Mucosa of descending colon (tissue), 3 donors: ENCODE data around the gene CPA5. TPM values are rescaled to one million over a fixed set of nuclear protein-coding genes. Genes with fewer than 3 reads are reported as not detected.

ENCODE experiments used
- ATAC-seq: fragments of 200-7000 bp; cut with Tn5 transposase; one replicate; pipeline ENCODE4 v1.9.1; 2020; ENCODE audit warnings: mild to moderate bottlenecking, moderate library complexity
- DNase-seq, 3 donors: peaks; one replicate each; pipeline ENCODE4 v3.0.0-alpha.2; 2020
- H3K36me3 ChIP-seq: fragments of 200-600 bp; one replicate; pipeline ENCODE4 v1.8.0; 2021; ENCODE audit warnings: low read depth, mild to moderate bottlenecking
- H3K4me1 ChIP-seq: fragments of 200-600 bp; one replicate; pipeline ENCODE4 v1.8.0; 2021; ENCODE audit warnings: low read depth, mild to moderate bottlenecking
- H3K4me3 ChIP-seq: fragments of 200-600 bp; one replicate; pipeline ENCODE4 v1.8.0; 2021; ENCODE audit warnings: mild to moderate bottlenecking
- H3K9me3 ChIP-seq: fragments of 200-600 bp; one replicate; pipeline ENCODE4 v1.8.0; 2021; ENCODE audit warnings: mild to moderate bottlenecking
- intact Hi-C, 2 donors: fragments of 100-400 bp; cut with DNase I in 1 of 2; cut with micrococcal nuclease in 1 of 2; formaldehyde crosslinking; loops; one replicate each; pipeline versions ENCODE4 v1.11.0 to v1.11.1; 2022; cut with DNase I, micrococcal nuclease
- total RNA-seq, 3 donors: library from RNA; stranded (reverse); fragmentation: NEBNext Ultra II Directional in 2 of 3; extraction: Animal tissue kit (Norgen Biotek cat#: 25700) in 2 of 3; gene quantifications; one replicate each; pipeline versions ENCODE4 v1.2.1 to v1.2.4, GENCODE V29; 2021 to 2023
- TF ChIP-seq, protein P1 (sequence below): fragments of 200-600 bp; IDR thresholded peaks from one replicate; pipeline ENCODE4 v1.8.0; 2022; ENCODE audit warnings: antibody characterized with exemption, mild to moderate bottlenecking
- donor health status: DM: no; HTN: no; CAD: no; lungs with moderate emphysema.
- donor health status: DM: no; HTN: no; CAD: no.
- donor health status: DM: no; HTN: yes; CAD: no.

CPA5 gene
- total RNA-seq, 3 donors from 2014 or later: not detected

DNA sequence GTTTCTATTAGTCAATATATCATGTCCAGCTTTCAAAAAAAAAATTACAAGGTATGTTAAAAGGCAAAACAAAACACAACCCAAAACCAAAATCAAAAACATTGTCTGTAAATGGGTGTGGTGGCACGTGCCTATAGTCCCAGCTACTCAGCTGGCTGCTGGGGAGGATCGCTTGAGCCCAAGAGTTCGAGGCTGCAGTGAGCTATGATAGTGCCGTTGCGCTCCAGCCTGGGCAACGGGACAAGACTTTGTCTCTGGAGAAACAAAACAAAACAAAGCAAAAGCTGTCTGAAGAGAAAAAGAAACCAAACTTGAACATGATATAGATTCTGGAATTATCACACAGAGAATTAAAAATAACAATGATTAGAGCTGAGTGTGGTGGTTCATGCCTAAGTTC is 10.3 kb upstream of the CPA5 start:
- Histone ChIP-seq H3K4me1 (no peaks in the 10 kb centered on the region), H3K9me3 (no peaks in the 10 kb centered on the region), H3K36me3 (no peaks in the 10 kb centered on the region), H3K4me3 (no peak overlapping the region)
- ATAC-seq (no peak), DNase-seq (no peak)
- intact Hi-C loops: no loop called here
- TF ChIP-seq, protein P1, sequence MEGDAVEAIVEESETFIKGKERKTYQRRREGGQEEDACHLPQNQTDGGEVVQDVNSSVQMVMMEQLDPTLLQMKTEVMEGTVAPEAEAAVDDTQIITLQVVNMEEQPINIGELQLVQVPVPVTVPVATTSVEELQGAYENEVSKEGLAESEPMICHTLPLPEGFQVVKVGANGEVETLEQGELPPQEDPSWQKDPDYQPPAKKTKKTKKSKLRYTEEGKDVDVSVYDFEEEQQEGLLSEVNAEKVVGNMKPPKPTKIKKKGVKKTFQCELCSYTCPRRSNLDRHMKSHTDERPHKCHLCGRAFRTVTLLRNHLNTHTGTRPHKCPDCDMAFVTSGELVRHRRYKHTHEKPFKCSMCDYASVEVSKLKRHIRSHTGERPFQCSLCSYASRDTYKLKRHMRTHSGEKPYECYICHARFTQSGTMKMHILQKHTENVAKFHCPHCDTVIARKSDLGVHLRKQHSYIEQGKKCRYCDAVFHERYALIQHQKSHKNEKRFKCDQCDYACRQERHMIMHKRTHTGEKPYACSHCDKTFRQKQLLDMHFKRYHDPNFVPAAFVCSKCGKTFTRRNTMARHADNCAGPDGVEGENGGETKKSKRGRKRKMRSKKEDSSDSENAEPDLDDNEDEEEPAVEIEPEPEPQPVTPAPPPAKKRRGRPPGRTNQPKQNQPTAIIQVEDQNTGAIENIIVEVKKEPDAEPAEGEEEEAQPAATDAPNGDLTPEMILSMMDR: no peak

DNA sequence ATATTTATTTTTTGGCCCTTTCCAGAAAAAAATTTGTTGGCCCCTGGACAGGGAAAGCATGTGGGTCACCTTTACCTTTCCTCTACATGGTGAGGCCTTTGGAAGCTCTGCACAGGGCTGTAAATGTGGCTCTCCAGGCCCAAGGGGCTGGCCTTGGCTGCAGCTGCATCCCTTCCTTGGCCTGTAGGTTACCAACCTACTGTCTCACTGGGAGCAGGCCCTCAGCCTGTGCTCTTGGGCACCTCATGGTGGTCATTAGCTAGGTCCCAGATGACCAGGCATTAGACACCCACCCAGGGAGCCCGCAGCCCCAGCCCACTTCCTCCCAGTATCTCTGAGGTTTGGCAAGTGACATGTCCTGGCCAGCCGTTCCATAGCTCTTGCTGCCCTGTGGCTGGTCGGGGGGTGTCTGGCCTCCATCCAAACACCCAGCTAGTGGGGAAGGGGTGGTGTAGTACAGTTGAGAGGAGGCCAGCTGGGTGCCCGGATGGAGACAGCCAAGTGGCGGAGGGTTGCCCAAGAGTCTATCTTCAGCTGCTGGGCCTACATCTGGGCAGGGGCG is 7.1 kb upstream of the CPA5 start:
- no peak for ATAC-seq
- intact Hi-C loops: no loop called here
- TF ChIP-seq, protein P1: no peak
- H3K4me1 ChIP-seq: no peaks in the 10 kb centered on the region
- no peak for DNase-seq
- H3K4me3 ChIP-seq: no peak overlapping the region
- H3K36me3 ChIP-seq: no peaks in the 10 kb centered on the region
- H3K9me3 ChIP-seq: no peaks in the 10 kb centered on the region

DNA sequence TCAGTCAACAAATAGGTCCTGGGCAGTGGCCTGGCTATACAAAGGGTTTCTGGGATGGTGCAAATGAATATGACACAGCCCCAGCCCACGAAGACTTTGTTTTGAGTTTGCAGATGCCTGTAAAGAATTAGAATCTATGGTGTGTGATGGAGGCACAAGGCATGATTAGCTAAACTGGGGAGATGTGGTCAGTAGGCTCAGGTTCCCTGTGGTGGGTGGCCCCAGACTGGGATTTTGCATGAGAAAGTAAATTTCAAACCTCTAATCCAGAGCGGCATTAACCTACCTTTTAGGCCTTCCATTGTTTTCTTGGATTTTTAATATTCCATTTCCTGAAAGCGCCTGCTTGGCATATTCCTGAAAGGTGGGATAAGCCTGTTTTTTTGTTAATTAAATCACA is 6.4 kb upstream of the CPA5 start:
- no peaks in the 10 kb centered on the region for H3K4me1 ChIP-seq
- intact Hi-C loops: no loop called here
- DNase-seq (no peak), ATAC-seq (no peak)
- no peak overlapping the region for H3K4me3 ChIP-seq
- H3K9me3 ChIP-seq: no peaks in the 10 kb centered on the region
- no peaks in the 10 kb centered on the region for H3K36me3 ChIP-seq
- TF ChIP-seq, protein P1: no peak

DNA sequence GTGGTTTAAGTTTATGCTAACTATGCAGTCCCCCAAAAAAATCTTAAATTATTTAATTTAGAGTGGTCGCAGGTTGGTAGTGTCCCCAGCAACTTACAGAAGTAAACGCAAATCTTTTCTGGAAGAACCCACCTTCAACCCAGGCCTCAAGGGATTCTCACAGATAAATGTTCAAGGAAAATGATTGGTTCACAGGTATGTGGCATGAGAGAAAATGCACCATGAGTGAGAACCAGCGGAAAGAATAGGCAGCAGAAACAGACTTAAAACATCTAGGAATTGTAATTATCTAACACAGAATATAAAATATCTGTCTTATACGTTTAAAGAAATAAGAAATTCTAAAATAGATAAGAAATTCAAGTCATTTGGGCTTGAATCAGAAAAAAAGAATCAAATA is 2.7 kb upstream of the CPA5 start:
- Histone ChIP-seq H3K36me3 (no peaks in the 10 kb centered on the region), H3K4me3 (no peak overlapping the region), H3K4me1 (no peaks in the 10 kb centered on the region), H3K9me3 (no peaks in the 10 kb centered on the region)
- DNase-seq (no peak), ATAC-seq (no peak)
- intact Hi-C loops: no loop called here
- TF ChIP-seq, protein P1: no peak

DNA sequence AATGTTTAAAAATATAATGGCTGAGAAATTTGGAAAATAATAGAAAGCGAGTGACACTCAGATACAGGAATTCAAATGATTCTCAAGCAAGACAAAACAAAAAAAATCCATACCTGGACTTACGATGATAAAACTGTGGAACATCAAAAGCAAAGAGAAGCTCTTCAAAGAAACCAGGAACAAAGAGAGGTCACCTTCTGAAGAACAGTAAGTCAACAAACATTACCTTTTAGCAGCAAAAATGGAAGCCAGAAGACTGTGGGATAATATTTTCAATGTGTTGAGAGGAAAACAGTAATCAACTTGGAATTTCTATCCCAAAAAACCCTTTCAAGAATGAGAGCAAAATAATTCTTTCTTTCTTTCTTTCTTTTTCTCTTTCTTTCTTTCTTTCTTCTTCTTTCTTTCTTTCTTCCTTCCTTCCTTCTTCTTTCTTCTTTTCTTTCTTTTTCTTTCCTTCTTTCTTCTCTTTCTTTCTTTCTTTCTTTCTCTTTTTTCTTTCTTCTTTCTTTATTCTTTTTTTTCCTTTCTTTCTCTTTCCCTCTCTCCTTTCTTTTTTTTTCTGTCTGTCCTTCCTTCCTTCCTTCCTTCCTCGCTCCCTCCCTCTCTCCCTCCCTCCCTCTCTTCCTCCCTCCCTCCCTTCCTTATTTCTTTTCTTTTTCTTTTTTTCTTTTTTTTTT is 1.8 kb upstream of the CPA5 start:
- H3K36me3 ChIP-seq: no peaks in the 10 kb centered on the region
- DNase-seq (no peak), ATAC-seq (no peak)
- H3K9me3 ChIP-seq: no peaks in the 10 kb centered on the region
- TF ChIP-seq, protein P1: no peak
- intact Hi-C loops: no loop called here
- no peaks in the 10 kb centered on the region for H3K4me1 ChIP-seq
- no peak overlapping the region for H3K4me3 ChIP-seq

DNA sequence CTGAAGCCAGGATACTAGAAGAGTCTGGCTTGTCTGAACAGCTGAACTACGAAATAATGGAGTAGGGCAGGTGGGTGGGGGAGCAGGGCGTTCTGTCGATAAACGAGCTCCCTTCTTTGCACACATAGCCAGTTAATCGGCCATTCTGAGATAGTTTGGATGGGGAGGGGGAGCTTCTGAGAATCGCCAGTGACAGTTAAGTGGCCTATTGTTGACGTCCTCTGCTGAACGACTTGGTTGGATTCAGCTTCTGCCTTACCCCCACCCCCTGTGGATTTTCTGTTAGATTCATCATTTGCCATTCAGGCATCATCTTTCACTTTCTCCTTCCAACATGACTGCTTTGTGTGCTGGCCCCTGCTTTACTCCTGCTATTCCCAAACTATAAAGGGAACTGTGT is 520 bp downstream of the CPA5 start:
- Histone ChIP-seq H3K9me3 (no peaks in the 10 kb centered on the region), H3K4me3 (no peak overlapping the region), H3K4me1 (no peaks in the 10 kb centered on the region), H3K36me3 (no peaks in the 10 kb centered on the region)
- ATAC-seq (no peak), DNase-seq (no peak)
- intact Hi-C loops: no loop called here
- TF ChIP-seq, protein P1: no peak
